Dendritic cell treated with granulocyte-macrophage colony-stimulating factor and Interleukin-4, amounts not matched to agents 40 ng/mL and 50 ng/mL, for 4 days (primary cell): Measurements from ENCODE around the gene HTR3B.
"Not testable (repeated sequence)": the region's sequence is repeated elsewhere in the genome, so short reads cannot be mapped to it uniquely, and the experiment has no call there.

Source experiments
- H3K27ac Mint-ChIP-seq: one replicate; pipeline ENCODE4 v1.8.0; 2022; ENCODE audit warnings: mild to moderate bottlenecking, mixed read lengths
- H3K27me3 Mint-ChIP-seq: one replicate; pipeline ENCODE4 v1.8.0; 2022; ENCODE audit warnings: mild to moderate bottlenecking, mixed read lengths
- H3K36me3 Mint-ChIP-seq: one replicate; pipeline ENCODE4 v1.8.0; 2022; ENCODE audit warnings: low read depth, mixed read lengths
- H3K4me1 Mint-ChIP-seq: one replicate; pipeline ENCODE4 v1.8.0; 2022; ENCODE audit warnings: low read depth, mixed read lengths
- H3K4me3 Mint-ChIP-seq: one replicate; pipeline ENCODE4 v1.8.0; 2022; ENCODE audit warnings: mild to moderate bottlenecking, moderate library complexity, mixed read lengths
- H3K9me3 Mint-ChIP-seq: one replicate; pipeline ENCODE4 v1.8.0; 2022; ENCODE audit warnings: mixed read lengths
- intact Hi-C: fragments of 100-400 bp; cut with micrococcal nuclease; formaldehyde crosslinking; loops from one replicate; pipeline ENCODE4 v1.15.0; 2022

Gene HTR3B

DNA sequence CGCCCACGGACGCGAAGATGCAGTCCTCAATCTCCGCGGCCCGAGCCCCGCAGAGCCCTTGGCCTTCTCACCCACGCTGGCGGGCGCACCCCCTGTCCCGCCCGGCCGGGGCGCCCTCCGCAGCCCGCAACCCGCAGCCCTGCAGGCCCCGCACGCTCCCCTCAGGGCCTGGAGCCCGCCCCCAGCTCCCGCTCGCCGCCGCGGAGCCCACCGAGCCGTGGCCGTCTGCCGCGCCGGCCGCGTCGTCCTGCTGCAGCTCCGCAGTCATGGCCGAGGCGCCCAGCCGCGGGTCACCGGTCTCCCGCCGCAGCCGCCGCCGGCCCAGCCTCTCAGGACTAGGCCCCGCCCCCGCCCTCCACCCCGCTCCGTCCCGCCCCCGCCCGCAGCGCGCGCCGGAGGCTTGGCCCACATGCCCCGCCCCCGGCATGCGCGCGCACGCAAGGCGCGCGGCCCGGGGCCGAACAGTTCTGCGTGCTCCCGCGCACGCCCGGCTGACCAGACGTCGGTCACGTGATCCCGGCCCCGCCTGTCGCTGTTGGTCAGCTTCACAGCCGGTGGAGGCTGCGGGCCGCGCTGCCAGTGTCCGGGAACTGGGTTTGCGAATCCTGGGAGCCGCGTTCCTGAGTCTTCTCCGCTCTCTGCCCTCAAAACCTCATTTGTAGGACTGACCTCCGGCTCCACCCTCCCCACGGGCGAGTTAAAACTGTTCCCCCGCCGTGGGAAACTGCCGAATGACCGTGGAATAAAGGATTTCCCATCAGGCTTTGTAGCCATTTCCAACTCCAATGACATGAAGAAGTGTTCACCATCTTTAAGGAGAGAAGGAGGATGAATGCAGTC lies 29.1 kb upstream of the HTR3B start, which contains the start of gene USP28:
TSS of gene USP28 (minus strand) at position 339 of the 840 bp plus-strand sequence. CDS start at position 268, 71 bp downstream.
- Mint-ChIP-seq H3K36me3 (peaks cover 6% of the 10 kb centered on the region), H3K27me3 (no peaks in the 10 kb centered on the region), H3K9me3 (no peaks in the 10 kb centered on the region), H3K27ac (peak within 1 kb of the TSS; percentile 99), H3K4me3 (peak within 1 kb of the TSS; percentile 92), H3K4me1 (peaks cover 33% of the 10 kb centered on the region)
- intact Hi-C loops, result loop anchor here (1.0 to 5.0 kb wide), 3 partner anchors 102 to 563 kb away; partner anchors contain the start of genes C11orf71, RBM7, TTC12 and ZW10

DNA sequence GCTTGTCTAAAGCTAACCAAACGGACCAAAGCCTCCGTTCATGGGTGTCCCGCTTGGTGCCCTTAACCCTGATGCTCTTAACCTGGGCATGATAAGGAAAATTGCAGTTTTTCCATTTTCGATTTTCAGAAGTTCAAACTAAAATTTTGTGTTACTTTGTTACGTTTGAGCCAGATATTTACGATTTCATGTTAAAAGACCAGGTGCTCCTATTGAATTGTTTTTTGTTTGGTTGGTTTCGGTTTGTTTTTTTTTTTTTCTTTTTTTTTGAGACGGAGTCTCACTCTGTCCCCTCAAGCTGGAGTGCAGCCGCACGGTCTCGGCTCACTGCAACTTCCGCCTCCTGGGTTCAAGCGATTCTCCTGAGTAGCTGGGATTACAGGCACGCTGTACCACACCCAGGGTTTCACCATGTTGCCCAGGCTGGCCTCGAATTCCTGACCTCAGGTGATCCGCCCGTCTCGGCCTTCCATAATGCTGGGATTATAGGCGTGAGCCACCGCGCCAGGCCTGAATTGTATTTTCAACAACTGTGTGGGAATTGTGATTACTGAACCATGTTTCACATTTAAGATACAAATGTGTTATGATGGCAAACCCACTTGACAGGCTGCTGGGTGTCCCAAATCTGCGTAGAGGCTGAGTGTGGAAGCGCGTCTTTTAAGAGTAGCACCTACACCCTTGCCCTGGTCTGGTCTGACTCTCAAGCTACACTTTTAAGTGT lies 28.4 kb upstream of the HTR3B start:
- no peaks in the 10 kb centered on the region for H3K27me3 Mint-ChIP-seq
- H3K4me1 Mint-ChIP-seq, result peaks cover 27% of the 10 kb centered on the region
- H3K4me3 Mint-ChIP-seq, result peak overlapping the region; percentile 92
- H3K36me3 Mint-ChIP-seq, result peaks cover 6% of the 10 kb centered on the region
- H3K9me3 Mint-ChIP-seq, result no peaks in the 10 kb centered on the region
- intact Hi-C loops, result loop anchor here (5.0 kb wide), 1 partner anchor 564 kb away; the partner anchor contains the start of gene TTC12
- H3K27ac Mint-ChIP-seq, result peak overlapping the region; percentile 99

DNA sequence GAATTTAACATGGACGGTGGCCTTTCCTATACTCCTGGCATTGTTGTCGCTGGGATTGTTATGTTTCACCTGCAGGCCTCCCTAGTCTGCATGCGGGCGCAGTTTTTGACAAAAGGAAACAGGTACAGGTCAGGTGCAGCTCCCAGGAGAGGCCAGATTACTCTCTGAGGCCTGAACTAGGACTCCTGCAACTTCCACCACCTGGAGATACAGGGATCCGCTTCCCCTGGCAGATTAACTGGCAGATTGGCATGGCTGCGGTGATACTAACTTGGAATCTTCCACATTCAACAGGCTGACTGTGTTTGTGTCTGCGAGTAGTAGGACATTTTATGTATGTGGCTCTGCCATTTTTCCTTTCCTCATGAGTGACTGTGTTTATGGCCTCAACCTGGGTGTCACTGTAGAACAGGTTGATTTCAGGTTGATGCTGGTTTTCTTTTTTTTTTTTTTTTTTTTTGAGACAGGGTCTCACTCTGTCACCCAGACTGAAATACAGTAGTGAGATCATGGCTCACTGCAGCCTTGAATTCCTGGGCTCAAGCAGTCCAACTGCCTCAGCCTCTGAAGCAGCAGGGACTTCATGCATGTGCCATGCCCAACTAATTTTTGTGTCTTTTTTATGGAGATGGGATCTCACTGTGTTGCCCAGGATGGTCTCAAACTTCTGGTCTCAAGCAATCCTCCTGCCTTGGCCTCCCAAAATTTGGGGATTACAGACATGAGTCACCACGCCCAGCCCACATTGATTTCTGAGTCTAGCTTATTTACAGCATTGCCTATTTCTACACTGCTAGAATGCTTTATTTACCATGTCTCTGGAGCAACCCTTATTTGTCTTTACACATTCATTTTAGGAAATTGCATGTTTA lies 27.6 kb upstream of the HTR3B start:
- H3K27me3 Mint-ChIP-seq, result no peaks in the 10 kb centered on the region
- no peak overlapping the region for H3K27ac Mint-ChIP-seq
- peaks cover 6% of the 10 kb centered on the region for H3K36me3 Mint-ChIP-seq
- intact Hi-C loops, result loop anchor here (5.0 kb wide), 1 partner anchor 565 kb away; the partner anchor contains the start of gene TTC12
- peaks cover 26% of the 10 kb centered on the region for H3K4me1 Mint-ChIP-seq
- no peaks in the 10 kb centered on the region for H3K9me3 Mint-ChIP-seq
- no peak overlapping the region for H3K4me3 Mint-ChIP-seq

DNA sequence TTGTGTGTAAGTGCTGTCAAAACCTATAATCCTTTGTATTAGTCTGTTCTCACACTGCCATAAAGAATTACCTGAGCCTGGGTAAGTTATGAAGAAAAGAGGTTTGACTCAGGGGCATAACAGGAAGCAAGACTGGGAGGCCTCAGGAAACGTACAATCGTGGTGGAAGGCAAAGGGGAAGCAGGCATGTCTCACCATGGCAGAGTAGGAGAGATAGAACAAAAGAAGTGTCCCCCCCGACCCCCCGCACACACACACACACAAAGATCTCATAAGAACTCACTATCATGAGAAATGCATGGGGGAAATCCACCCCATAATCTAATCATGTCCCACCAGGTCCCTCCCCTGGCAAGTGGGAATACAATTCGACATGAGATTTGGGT lies 26.9 kb upstream of the HTR3B start:
- H3K9me3 Mint-ChIP-seq, result no peaks in the 10 kb centered on the region
- peaks cover 20% of the 10 kb centered on the region for H3K4me1 Mint-ChIP-seq
- no peaks in the 10 kb centered on the region for H3K27me3 Mint-ChIP-seq
- no peaks in the 10 kb centered on the region for H3K36me3 Mint-ChIP-seq
- intact Hi-C loops, result loop anchor here (5.0 kb wide), 1 partner anchor 565 kb away; the partner anchor contains the start of gene TTC12
- H3K27ac Mint-ChIP-seq, result no peak overlapping the region
- H3K4me3 Mint-ChIP-seq, result no peak overlapping the region

DNA sequence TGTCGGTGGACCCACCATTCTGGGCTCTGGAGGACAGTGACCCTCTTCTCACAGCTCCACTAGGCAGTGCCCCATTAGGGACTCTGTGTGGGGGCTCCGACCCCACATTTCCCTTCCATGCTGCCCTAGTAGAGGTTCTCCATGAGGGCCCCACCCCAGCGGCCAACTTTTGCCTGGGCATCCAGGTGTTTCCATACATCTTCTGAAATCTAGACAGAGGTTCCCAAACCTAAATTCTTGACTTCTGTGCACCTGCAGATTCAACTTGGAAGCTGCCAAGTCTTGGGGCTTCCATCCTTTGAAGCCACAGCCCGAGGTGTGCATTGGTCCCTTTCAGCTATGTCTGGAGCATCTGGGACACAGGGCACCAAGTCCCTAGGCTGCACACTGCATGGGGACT lies 25.1 kb upstream of the HTR3B start:
- H3K27ac Mint-ChIP-seq, H3K36me3 Mint-ChIP-seq, H3K4me3 Mint-ChIP-seq, H3K9me3 Mint-ChIP-seq, H3K27me3 Mint-ChIP-seq, H3K4me1 Mint-ChIP-seq: not testable (repeated sequence)
- intact Hi-C loops, result loop anchor here (5.0 kb wide), 1 partner anchor 567 kb away; the partner anchor contains the start of gene TTC12

DNA sequence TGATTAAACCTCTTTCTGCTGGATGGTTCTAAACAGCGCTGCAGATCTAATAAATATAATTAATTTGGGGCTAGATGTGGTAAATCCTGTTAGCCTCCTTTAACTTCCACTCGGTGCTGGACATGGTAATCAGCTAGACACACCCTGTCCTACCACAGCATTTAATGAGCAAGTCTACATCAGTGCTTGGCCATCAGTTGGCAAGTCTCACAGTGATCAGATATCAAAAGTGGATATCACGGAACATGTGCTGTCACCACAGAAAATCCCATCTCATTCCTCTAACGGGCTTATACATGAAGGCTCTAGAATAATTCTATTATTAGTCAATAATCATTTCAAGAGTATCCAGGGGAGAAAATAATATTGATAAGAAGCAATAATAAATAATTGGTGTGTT lies 23.6 kb upstream of the HTR3B start:
- Mint-ChIP-seq H3K27ac (no peak overlapping the region), H3K27me3 (no peaks in the 10 kb centered on the region), H3K36me3 (no peaks in the 10 kb centered on the region), H3K9me3 (no peaks in the 10 kb centered on the region), H3K4me3 (no peak overlapping the region), H3K4me1 (no peaks in the 10 kb centered on the region)
- intact Hi-C loops, result no loop called here

DNA sequence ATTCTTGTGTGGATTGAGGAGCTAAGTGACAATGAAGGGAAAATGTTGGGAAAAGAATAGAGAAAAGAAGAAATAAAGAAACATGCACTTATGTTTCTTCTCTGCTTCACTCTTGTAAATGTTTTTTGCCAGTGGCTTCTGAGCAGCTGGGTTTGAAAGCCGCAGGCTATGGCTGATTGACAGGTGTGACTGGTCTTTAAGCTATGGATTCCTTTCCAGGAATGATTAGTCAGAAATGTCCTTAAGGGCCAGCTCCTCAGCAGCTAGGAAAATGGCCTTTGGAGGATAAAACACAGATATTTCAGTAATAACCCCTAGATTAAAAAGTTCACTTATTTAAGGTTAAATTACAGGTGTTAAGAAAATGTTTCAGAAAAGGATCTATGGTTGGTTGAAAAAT lies 22.7 kb upstream of the HTR3B start:
- Mint-ChIP-seq H3K36me3 (no peaks in the 10 kb centered on the region), H3K27me3 (no peaks in the 10 kb centered on the region), H3K9me3 (no peaks in the 10 kb centered on the region), H3K4me1 (no peaks in the 10 kb centered on the region), H3K4me3 (no peak overlapping the region), H3K27ac (no peak overlapping the region)
- intact Hi-C loops, result no loop called here

DNA sequence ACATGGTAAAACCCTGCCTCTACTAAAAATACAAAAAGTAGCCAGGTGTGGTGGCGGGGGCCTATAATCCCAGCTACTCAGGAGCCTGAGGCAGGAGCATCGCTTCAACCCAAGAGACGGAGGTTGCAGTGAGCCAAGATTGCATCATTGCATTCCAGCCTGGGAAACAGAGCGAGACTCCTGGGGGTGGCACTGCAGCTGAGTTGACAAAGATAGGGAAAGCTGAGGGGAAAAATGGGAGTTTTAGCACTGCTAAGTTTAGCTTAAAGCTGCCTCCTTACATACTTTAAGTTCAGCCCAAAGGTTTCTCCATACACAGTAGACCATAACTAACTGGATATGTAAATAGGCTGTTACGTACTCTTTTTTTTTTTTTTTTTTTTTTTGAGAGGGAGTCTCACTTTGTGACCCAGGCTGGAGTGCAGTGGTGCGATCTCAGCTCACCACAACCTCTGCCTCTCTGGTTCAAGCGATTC lies 20.2 kb upstream of the HTR3B start:
- Mint-ChIP-seq H3K27me3 (no peaks in the 10 kb centered on the region), H3K9me3 (no peaks in the 10 kb centered on the region), H3K4me3 (no peak overlapping the region), H3K4me1 (no peaks in the 10 kb centered on the region), H3K27ac (no peak overlapping the region), H3K36me3 (no peaks in the 10 kb centered on the region)
- intact Hi-C loops, result no loop called here

DNA sequence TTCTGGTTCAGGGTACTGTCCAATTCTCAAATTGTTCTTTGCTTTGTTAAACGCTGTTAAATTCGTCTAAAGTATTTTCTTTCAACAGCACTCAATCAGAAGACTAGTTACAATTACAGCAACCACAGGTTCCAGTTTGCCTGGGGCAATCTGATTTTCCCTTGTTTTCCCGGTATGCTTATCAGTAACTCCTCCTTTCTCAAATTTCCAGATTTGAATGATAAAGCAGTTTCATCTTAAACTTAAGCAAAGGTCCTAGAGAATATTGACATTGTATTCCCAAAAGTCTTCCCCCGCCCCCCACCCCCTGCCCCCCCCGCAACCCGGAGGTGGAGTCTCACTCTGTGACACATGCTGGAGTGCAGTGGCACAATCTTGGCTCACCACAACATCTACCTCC lies 18.7 kb upstream of the HTR3B start:
- H3K9me3 Mint-ChIP-seq, result no peaks in the 10 kb centered on the region
- no peaks in the 10 kb centered on the region for H3K36me3 Mint-ChIP-seq
- intact Hi-C loops, result no loop called here
- no peak overlapping the region for H3K4me3 Mint-ChIP-seq
- no peaks in the 10 kb centered on the region for H3K4me1 Mint-ChIP-seq
- no peaks in the 10 kb centered on the region for H3K27me3 Mint-ChIP-seq
- H3K27ac Mint-ChIP-seq, result no peak overlapping the region

DNA sequence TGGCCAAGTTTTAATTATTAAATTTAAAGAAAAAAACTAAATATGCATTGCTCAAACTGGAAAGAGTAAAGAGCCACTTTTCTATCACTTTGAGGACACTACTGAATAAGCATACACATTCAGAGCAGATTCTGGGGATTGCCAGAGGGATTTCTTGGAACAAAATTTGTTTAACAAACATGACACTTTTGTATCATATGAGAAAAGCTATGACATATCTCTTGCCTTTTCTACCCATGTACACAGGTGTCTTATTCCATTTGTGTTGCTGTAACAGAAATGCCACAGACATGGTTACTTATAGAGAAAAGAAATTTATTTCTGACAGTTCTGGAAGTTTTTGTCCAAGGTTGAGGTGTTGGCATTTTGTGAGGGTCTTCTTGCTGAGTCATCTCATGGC lies 15.7 kb upstream of the HTR3B start:
- Mint-ChIP-seq H3K4me1 (no peaks in the 10 kb centered on the region), H3K36me3 (no peaks in the 10 kb centered on the region), H3K9me3 (no peaks in the 10 kb centered on the region), H3K27ac (no peak overlapping the region), H3K27me3 (no peaks in the 10 kb centered on the region), H3K4me3 (no peak overlapping the region)
- intact Hi-C loops, result no loop called here

DNA sequence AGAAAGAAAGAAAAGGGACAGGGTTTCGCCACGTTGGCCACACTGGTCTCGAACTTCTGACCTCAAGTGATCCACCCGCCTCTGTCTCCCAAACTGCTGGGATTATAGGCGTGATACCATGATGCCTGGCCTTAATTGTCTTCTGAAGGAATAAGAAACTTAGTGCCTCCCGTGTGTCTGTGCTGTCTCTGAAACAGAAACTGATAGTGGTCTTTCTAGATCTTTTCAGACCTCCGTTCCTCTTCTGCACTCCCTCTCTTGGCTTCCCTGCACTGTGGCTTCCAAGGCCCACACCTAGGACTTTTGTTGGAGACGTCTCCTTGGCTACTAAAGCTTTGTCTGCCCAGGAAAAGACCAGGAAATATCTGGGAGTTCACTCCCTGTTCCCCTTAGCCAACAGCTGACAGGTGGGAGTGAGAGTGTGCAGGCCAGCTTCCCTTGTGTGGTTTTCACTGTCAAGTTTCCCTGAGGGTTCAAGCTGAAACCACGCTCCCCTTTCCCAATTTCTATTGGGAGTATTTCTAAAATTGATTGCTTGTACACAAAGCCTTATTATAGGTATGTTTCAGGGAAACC lies 10.1 kb upstream of the HTR3B start:
- Mint-ChIP-seq H3K27ac (no peak overlapping the region), H3K4me3 (no peak overlapping the region), H3K9me3 (no peaks in the 10 kb centered on the region), H3K36me3 (no peaks in the 10 kb centered on the region), H3K27me3 (no peaks in the 10 kb centered on the region), H3K4me1 (peaks cover 6% of the 10 kb centered on the region)
- intact Hi-C loops, result no loop called here

DNA sequence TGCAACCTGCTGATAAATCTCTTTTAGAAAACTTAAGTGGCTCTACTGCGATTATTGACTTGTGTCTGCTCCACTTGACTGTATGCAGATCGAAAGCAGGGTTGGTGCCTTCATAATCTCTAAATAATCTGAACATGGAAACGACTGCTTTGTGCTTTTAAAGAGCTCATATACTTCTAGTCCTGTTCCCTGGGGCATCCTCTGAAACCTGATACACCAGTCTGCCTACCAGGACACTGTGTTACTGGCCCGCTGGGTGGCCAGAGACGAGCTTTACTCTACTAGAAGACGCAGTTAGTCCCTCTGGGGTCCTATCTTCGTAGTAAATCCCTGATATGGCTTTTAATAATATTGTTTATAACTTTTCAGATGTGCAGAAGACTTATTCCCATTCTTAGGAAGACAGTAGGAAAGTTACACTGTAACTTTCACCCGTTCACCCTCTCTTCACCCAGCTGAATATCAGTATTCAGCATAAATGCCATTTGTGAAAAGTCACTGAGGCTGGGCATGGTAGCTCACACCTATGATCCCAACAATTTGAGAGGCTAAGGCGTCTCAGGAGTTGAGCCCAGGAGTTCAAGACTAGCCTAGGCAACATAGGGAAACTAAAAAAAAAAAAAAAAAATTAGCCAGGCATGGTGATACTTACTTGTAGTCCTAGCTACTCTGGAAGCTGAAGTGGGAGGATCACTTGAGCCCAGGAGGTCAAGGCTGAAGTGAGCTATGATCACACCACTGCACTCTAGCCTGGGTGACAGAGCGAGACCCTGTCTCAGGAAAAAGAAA lies 9.0 kb upstream of the HTR3B start:
- Mint-ChIP-seq H3K9me3 (no peaks in the 10 kb centered on the region), H3K27ac (no peak overlapping the region), H3K36me3 (no peaks in the 10 kb centered on the region), H3K4me3 (no peak overlapping the region), H3K4me1 (peaks cover 6% of the 10 kb centered on the region), H3K27me3 (no peaks in the 10 kb centered on the region)
- intact Hi-C loops, result loop anchor here (1.0 to 2.0 kb wide), 2 partner anchors 141 to 366 kb away; no protein-coding TSS in a partner anchor
